Measurements from ENCODE around the gene ANO3.

- TF ChIP-seq CTCF (IDR thresholded peaks at IDR 0.05; ENCODE audit: low read depth, low read length) (no peak), EZH2phosphoT487 (IDR thresholded peaks at IDR 0.05; ENCODE audit: low read depth) (no peak)
Measured at GRCh38 chr11:26493616-26494015, 161.7 kb downstream of the ANO3 start.
